Measurements from ENCODE around the gene GOSR2. TPM values are rescaled to one million over a fixed set of nuclear protein-coding genes. Genes with fewer than 3 reads are reported as not detected.
"Not testable (repeated sequence)": the region's sequence is repeated elsewhere in the genome, so short reads cannot be mapped to it uniquely, and the experiment has no call there.

GOSR2 gene
- total RNA-seq, 1 experiment from 2014 or later = 36.5 TPM

GRCh38 chr17:46952115-46952514 is 29.2 kb downstream of the GOSR2 start:
- Histone ChIP-seq H3K4me1 (ENCODE audit: control insufficient read depth, insufficient read depth, low read length) (no peaks in the 10 kb centered on the region), H3K27ac (ENCODE audit: low read length) (no peak overlapping the region), H3K36me3 (ENCODE audit: control insufficient read depth, insufficient read depth, low read length) (no peaks in the 10 kb centered on the region), H3K9me3 (ENCODE audit: control insufficient read depth, insufficient read depth, low read depth, low read length) (no peaks in the 10 kb centered on the region), H3K4me3 (ENCODE audit: low read depth in 2 of 2, low read length in 2 of 2) (no peak overlapping the region), H3K27me3 (ENCODE audit: control insufficient read depth, insufficient read depth, low read length) (no peaks in the 10 kb centered on the region)
- DNase-seq (ENCODE audit: low read depth, low spot score) (no peak), ATAC-seq (no peak)
- BruUV-seq (replicated peaks) = no TSS peak
- TF ChIP-seq, protein P1, sequence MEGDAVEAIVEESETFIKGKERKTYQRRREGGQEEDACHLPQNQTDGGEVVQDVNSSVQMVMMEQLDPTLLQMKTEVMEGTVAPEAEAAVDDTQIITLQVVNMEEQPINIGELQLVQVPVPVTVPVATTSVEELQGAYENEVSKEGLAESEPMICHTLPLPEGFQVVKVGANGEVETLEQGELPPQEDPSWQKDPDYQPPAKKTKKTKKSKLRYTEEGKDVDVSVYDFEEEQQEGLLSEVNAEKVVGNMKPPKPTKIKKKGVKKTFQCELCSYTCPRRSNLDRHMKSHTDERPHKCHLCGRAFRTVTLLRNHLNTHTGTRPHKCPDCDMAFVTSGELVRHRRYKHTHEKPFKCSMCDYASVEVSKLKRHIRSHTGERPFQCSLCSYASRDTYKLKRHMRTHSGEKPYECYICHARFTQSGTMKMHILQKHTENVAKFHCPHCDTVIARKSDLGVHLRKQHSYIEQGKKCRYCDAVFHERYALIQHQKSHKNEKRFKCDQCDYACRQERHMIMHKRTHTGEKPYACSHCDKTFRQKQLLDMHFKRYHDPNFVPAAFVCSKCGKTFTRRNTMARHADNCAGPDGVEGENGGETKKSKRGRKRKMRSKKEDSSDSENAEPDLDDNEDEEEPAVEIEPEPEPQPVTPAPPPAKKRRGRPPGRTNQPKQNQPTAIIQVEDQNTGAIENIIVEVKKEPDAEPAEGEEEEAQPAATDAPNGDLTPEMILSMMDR (IDR thresholded peaks at IDR 0.05) = no peak
- TF ChIP-seq, protein P2, sequence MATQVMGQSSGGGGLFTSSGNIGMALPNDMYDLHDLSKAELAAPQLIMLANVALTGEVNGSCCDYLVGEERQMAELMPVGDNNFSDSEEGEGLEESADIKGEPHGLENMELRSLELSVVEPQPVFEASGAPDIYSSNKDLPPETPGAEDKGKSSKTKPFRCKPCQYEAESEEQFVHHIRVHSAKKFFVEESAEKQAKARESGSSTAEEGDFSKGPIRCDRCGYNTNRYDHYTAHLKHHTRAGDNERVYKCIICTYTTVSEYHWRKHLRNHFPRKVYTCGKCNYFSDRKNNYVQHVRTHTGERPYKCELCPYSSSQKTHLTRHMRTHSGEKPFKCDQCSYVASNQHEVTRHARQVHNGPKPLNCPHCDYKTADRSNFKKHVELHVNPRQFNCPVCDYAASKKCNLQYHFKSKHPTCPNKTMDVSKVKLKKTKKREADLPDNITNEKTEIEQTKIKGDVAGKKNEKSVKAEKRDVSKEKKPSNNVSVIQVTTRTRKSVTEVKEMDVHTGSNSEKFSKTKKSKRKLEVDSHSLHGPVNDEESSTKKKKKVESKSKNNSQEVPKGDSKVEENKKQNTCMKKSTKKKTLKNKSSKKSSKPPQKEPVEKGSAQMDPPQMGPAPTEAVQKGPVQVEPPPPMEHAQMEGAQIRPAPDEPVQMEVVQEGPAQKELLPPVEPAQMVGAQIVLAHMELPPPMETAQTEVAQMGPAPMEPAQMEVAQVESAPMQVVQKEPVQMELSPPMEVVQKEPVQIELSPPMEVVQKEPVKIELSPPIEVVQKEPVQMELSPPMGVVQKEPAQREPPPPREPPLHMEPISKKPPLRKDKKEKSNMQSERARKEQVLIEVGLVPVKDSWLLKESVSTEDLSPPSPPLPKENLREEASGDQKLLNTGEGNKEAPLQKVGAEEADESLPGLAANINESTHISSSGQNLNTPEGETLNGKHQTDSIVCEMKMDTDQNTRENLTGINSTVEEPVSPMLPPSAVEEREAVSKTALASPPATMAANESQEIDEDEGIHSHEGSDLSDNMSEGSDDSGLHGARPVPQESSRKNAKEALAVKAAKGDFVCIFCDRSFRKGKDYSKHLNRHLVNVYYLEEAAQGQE (IDR thresholded peaks at IDR 0.05; ENCODE audit: insufficient read depth in 1 of 2, low read depth in 2 of 2, low read length in 1 of 2) = no peak
- no peak for TF ChIP-seq SIN3A (IDR thresholded peaks at IDR 0.05; ENCODE audit: borderline replicate concordance, insufficient read depth, low read depth, low read length)
- intact Hi-C loops (cut with micrococcal nuclease; ENCODE audit: unreplicated experiment) = no loop called here
- in situ Hi-C loops (cut with HindIII; ENCODE audit: low pct_unique_long_range_greater_than_20kb, low sequenced_read_pairs) = no loop called here
- ChIA-PET CTCF (no interaction called here), POLR2A (no interaction called here)

DNA sequence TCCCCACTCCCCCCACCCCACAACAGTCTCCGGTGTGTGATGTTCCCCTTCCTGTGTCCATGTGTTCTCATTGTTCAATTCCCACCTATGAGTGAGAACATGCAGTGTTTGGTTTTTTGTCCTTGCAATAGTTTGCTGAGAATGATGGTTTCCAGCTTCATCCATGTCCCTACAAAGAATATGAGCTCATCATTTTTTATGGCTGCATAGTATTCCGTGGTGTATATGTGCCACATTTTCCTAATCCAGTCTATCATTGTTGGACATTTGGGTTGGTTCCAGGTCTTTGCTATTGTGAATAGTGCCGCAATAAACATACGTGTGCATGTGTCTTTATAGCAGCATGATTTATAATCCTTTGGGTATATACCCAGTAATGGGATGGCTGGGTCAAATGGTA is 30.2 kb downstream of the GOSR2 start:
- in situ Hi-C loops (cut with HindIII; ENCODE audit: low pct_unique_long_range_greater_than_20kb, low sequenced_read_pairs); POLR2A ChIA-PET; H3K27ac ChIP-seq (ENCODE audit: low read length); DNase-seq (ENCODE audit: low read depth, low spot score); H3K9me3 ChIP-seq (ENCODE audit: control insufficient read depth, insufficient read depth, low read depth, low read length); H3K4me1 ChIP-seq (ENCODE audit: control insufficient read depth, insufficient read depth, low read length); CTCF ChIA-PET; H3K36me3 ChIP-seq (ENCODE audit: control insufficient read depth, insufficient read depth, low read length); H3K27me3 ChIP-seq (ENCODE audit: control insufficient read depth, insufficient read depth, low read length); ATAC-seq; intact Hi-C loops (cut with micrococcal nuclease; ENCODE audit: unreplicated experiment); BruUV-seq (replicated peaks); H3K4me3 ChIP-seq (ENCODE audit: low read depth in 2 of 2, low read length in 2 of 2): not testable (repeated sequence)

DNA sequence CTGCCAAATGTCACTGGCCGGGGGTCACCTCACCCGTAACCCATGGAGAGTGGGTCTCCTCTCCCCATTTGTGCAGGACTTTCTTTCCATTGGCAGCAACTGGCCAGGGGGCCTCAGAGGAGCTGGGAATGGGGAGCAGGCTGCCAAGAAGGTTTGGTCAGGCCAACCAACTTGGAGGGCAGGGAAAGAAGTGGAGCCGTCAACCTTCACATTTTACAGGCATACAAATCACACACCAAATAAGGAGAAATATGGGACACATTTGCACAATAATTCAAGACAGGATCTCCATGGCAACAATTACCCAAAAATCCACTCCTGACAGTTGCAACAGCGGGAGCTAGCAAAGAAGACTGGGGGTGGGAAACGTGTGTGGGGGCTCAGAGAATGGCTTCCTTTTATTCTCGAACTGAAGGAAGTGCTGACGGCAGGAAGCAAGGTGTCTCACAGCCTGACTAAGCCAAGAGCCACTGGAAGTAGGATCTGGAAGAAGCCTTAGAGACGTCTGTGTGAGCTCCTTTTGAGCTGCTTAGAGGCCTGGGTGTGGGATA is 35.2 kb downstream of the GOSR2 start:
- POLR2A ChIA-PET = interaction anchor here (0.6 kb wide), 1 partner anchor 36 kb away, joined by 4 read pairs; no protein-coding TSS in a partner anchor
- H3K9me3 ChIP-seq (ENCODE audit: control insufficient read depth, insufficient read depth, low read depth, low read length) = no peaks in the 10 kb centered on the region
- no peak overlapping the region for H3K27ac ChIP-seq (ENCODE audit: low read length)
- no peak for DNase-seq (ENCODE audit: low read depth, low spot score)
- CTCF ChIA-PET = no interaction called here
- no peak for ATAC-seq
- no TSS peak for BruUV-seq (replicated peaks)
- no peaks in the 10 kb centered on the region for H3K36me3 ChIP-seq (ENCODE audit: control insufficient read depth, insufficient read depth, low read length)
- intact Hi-C loops (cut with micrococcal nuclease; ENCODE audit: unreplicated experiment) (no loop called here), in situ Hi-C loops (cut with HindIII; ENCODE audit: low pct_unique_long_range_greater_than_20kb, low sequenced_read_pairs) (no loop called here)
- TF ChIP-seq POLR2AphosphoS5 (IDR thresholded peaks at IDR 0.05; ENCODE audit: low read depth, low read length) = no peak
- TF ChIP-seq SIN3A (IDR thresholded peaks at IDR 0.05; ENCODE audit: borderline replicate concordance, insufficient read depth, low read depth, low read length) = no peak
- TF ChIP-seq, protein P1 (IDR thresholded peaks at IDR 0.05) = no peak
- TF ChIP-seq TCF7L2 (IDR thresholded peaks at IDR 0.05; ENCODE audit: low read depth, low read length) = no peak
- TF ChIP-seq, protein P2 (IDR thresholded peaks at IDR 0.05; ENCODE audit: insufficient read depth in 1 of 2, low read depth in 2 of 2, low read length in 1 of 2) = no peak
- peaks cover 2% of the 10 kb centered on the region; the same call in 1 of the 2 replicates for H3K27me3 ChIP-seq (ENCODE audit: control insufficient read depth, insufficient read depth, low read length)
- H3K4me3 ChIP-seq (ENCODE audit: low read depth in 2 of 2, low read length in 2 of 2) = no peak overlapping the region
- H3K4me1 ChIP-seq (ENCODE audit: control insufficient read depth, insufficient read depth, low read length) = no peaks in the 10 kb centered on the region

All from Panc1 (cell line).